Activated CD8-positive, alpha-beta T cell treated with anti-CD3 and anti-CD28 coated beads, Interleukin-2, amount 10 ng/mL, durations not matched to agents 7 days and 5 days (primary cell): Measurements from ENCODE around the gene KCNJ15. TPM values are rescaled to one million over a fixed set of nuclear protein-coding genes. Genes with fewer than 3 reads are reported as not detected.

ENCODE experiments used
- ATAC-seq: fragments of 150-1000 bp; cut with Tn5 transposase; one replicate; pipeline ENCODE4 v1.10.0; 2021; ENCODE audit warnings: moderate library complexity
- CTCF ChIA-PET: fragments of 350-600 bp; sonication (Branson Sonifier 250); formaldehyde crosslinking; loops from one replicate; lab custom pipeline; 2021; ENCODE audit warnings: antibody characterized with exemption; lab: Charles Lee
- POLR2A ChIA-PET: fragments of 350-600 bp; sonication (Branson Sonifier 250); formaldehyde crosslinking; loops from one replicate; lab custom pipeline; 2021; ENCODE audit warnings: antibody characterized with exemption; lab: Charles Lee
- DNase-seq: peaks from one replicate; pipeline ENCODE4 v3.0.0-alpha.2; 2020
- H3K27ac Mint-ChIP-seq: one replicate; pipeline ENCODE4 v1.8.0; 2021; ENCODE audit warnings: mild to moderate bottlenecking, mixed read lengths
- H3K27me3 Mint-ChIP-seq: one replicate; pipeline ENCODE4 v1.8.0; 2021; ENCODE audit warnings: low read depth, mixed read lengths
- H3K36me3 Mint-ChIP-seq: one replicate; pipeline ENCODE4 v1.8.0; 2021; ENCODE audit warnings: low read depth, mixed read lengths
- H3K4me1 Mint-ChIP-seq: one replicate; pipeline ENCODE4 v1.8.0; 2021; ENCODE audit warnings: low read depth, mixed read lengths
- H3K4me3 Mint-ChIP-seq: one replicate; pipeline ENCODE4 v1.8.0; 2021; ENCODE audit warnings: mild to moderate bottlenecking, mixed read lengths
- H3K9me3 Mint-ChIP-seq: one replicate; pipeline ENCODE4 v1.8.0; 2022; ENCODE audit warnings: mixed read lengths; ENCODE audit not compliant: insufficient read depth
- total RNA-seq, 2 experiments: library from RNA; stranded (reverse); gene quantifications; one replicate each; pipeline ENCODE4 v1.2.3, GENCODE V29; 2021

KCNJ15 gene
- total RNA-seq, 2 experiments from 2014 or later: not detected

DNA sequence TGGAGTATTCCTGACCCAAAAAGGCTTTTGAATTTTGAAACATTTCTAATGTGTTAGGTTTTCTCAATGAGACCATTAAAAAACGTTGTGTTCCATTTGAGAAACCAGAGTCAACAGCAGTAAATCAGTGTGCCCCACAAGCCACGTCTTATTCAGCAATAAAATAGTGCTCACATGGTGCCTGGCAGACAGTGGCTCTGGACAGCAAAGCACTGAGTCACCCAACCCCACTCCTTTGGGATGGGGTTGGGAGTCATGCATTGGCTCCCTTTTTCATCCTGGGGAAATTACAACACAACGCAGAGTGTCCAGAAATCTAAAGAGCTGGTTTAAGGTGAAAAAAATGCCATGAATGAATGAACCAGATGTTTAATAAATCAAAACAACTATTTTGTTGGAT, 46.5 kb downstream of the KCNJ15 start:
- DNase-seq (no peak), ATAC-seq (no peak)
- POLR2A ChIA-PET: no interaction called here
- CTCF ChIA-PET: no interaction called here
- Mint-ChIP-seq H3K4me1 (peaks cover 14% of the 10 kb centered on the region), H3K27ac (no peak overlapping the region), H3K36me3 (no peaks in the 10 kb centered on the region), H3K27me3 (peaks cover 2% of the 10 kb centered on the region), H3K4me3 (no peak overlapping the region), H3K9me3 (no peaks in the 10 kb centered on the region)

DNA sequence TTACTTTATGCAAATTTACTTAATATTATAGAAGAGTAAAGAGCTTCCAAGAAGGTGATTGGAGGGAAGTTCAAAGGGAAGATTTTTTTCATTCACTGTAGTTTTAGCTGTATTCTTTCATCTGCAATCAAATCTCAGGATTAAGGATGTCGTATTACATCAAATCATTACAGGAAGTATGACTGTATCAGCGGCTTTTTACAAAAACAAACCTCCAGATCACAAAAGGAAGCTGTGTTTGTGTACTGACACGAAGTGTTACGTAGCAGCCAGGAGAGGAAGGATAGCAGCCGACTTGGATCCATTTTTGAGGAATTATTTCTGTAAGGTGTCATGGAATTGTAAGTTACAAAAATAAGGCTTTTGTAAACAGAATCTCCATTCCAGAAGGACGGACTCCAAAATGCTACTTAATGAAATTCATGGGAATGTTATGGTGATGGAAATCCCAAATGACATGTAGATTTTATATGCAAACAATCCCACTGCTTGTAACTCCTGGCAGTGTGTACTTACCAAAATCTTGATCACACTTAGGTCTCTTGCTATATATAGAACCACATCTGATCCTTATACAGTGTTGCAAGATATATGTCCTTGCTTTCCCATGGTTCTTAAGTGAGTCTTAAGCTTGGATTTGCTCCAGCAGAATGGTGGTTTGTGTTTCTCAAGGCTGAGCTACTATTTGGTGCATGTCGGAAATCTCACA, 49.8 kb downstream of the KCNJ15 start:
- no peak overlapping the region for H3K4me3 Mint-ChIP-seq
- peaks cover 4% of the 10 kb centered on the region for H3K4me1 Mint-ChIP-seq
- ATAC-seq: no peak
- H3K27me3 Mint-ChIP-seq: no peaks in the 10 kb centered on the region
- H3K9me3 Mint-ChIP-seq: no peaks in the 10 kb centered on the region
- POLR2A ChIA-PET: no interaction called here
- no peak overlapping the region for H3K27ac Mint-ChIP-seq
- CTCF ChIA-PET: interaction anchor here (1.4 kb wide), 1 partner anchor 87 kb away, joined by 4 read pairs; no protein-coding TSS in a partner anchor
- no peak for DNase-seq
- no peaks in the 10 kb centered on the region for H3K36me3 Mint-ChIP-seq

GRCh38 chr21:38307771-38308531, 51.2 kb downstream of the KCNJ15 start:
- ChIA-PET POLR2A (no interaction called here), CTCF (no interaction called here)
- Mint-ChIP-seq H3K27ac (no peak overlapping the region), H3K9me3 (no peaks in the 10 kb centered on the region), H3K4me3 (no peak overlapping the region), H3K4me1 (peaks cover 4% of the 10 kb centered on the region), H3K36me3 (no peaks in the 10 kb centered on the region), H3K27me3 (no peaks in the 10 kb centered on the region)
- no peak for DNase-seq
- ATAC-seq: no peak

DNA sequence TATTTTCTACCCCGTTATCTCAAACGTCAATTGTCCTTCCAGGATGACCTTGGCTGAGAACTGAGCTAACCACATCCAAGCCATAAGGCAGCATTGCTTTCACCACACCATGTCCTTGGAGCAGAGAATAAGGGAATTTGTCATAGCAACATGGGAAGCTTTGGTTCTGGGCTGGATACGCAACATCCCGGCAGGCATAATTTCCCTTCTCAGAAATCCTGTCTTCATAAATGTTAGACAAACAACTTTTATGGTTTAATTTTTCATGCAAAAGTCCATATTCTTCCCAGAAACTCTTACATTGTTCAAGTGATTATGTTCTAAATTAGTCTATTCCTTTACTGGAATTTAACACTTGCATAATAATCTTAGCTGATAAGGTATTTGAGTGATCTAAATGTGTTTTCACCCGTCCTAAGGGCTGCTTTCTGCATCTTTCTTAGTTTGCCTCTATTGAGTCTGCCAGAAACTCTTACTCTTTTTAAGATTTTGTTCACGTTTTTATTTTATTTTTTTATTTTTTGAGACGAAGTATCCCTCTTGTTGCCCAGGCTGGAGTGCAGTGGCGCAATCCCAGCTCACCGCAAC, 51.8 kb downstream of the KCNJ15 start:
- ATAC-seq (no peak), DNase-seq (no peak)
- Mint-ChIP-seq H3K4me1 (peaks cover 4% of the 10 kb centered on the region), H3K36me3 (no peaks in the 10 kb centered on the region), H3K9me3 (no peaks in the 10 kb centered on the region), H3K27me3 (no peaks in the 10 kb centered on the region), H3K4me3 (no peak overlapping the region), H3K27ac (no peak overlapping the region)
- ChIA-PET POLR2A (no interaction called here), CTCF (no interaction called here)

- Mint-ChIP-seq H3K36me3 (no peaks in the 10 kb centered on the region), H3K9me3 (no peaks in the 10 kb centered on the region), H3K4me1 (peaks cover 4% of the 10 kb centered on the region), H3K27ac (no peak overlapping the region), H3K4me3 (no peak overlapping the region), H3K27me3 (no peaks in the 10 kb centered on the region)
- ATAC-seq (no peak), DNase-seq (no peak)
- CTCF ChIA-PET: no interaction called here
- POLR2A ChIA-PET: no interaction called here
Observed at GRCh38 chr21:38310646-38311485, 54.1 kb downstream of the KCNJ15 start.

- H3K9me3 Mint-ChIP-seq: no peaks in the 10 kb centered on the region
- H3K4me3 Mint-ChIP-seq: no peak overlapping the region
- H3K36me3 Mint-ChIP-seq: no peaks in the 10 kb centered on the region
- H3K4me1 Mint-ChIP-seq: no peaks in the 10 kb centered on the region
- H3K27ac Mint-ChIP-seq: no peak overlapping the region
- ChIA-PET POLR2A (no interaction called here), CTCF (no interaction called here)
- H3K27me3 Mint-ChIP-seq: no peaks in the 10 kb centered on the region
- no peak for ATAC-seq
- DNase-seq: no peak
Observed at GRCh38 chr21:38311765-38312164, 55.0 kb downstream of the KCNJ15 start.

DNA sequence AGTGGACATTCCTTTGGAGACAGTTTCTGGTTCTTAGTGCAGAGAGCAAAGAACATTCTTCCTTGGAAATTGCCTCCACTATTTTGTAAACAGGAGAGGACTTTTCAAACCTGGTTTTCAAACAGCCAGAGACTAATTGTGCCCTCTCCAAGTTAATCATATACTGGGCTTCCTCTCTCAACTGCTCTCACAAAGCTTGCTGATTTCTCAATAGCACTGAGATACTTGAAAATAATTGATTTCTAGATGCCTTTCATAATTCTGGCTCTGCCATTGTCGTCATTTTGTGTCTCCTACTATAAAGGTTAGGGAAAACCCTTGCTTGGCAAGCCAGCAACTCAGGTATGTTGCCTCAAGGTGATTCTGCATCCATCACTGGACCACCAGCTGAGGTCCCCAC, 56.0 kb downstream of the KCNJ15 start:
- POLR2A ChIA-PET: no interaction called here
- H3K27ac Mint-ChIP-seq: no peak overlapping the region
- no peak overlapping the region for H3K4me3 Mint-ChIP-seq
- H3K9me3 Mint-ChIP-seq: no peaks in the 10 kb centered on the region
- ATAC-seq: no peak
- no peaks in the 10 kb centered on the region for H3K36me3 Mint-ChIP-seq
- H3K4me1 Mint-ChIP-seq: no peaks in the 10 kb centered on the region
- no peak for DNase-seq
- CTCF ChIA-PET: no interaction called here
- H3K27me3 Mint-ChIP-seq: no peaks in the 10 kb centered on the region

DNA sequence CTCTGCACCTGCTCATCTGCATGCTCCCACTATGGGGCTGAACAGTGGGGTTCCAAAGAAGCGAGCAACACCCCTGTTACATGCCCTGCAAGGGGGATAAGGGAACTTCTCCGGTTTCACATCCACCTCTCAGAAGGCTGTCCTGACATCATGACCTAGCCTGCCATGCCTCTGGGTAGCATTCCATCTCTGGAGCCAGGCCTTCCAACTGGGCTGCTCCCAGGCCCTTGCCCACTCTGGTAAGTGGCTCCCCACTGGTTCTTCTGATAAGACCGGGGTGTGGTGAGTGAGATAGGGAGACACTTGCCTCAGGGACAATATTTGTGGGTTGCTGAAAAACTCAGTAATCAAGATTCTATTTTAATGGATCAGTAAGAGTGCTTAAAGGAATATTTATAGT, 57.8 kb downstream of the KCNJ15 start:
- Mint-ChIP-seq H3K27ac (no peak overlapping the region), H3K4me3 (no peak overlapping the region), H3K4me1 (no peaks in the 10 kb centered on the region), H3K36me3 (no peaks in the 10 kb centered on the region), H3K27me3 (no peaks in the 10 kb centered on the region), H3K9me3 (no peaks in the 10 kb centered on the region)
- DNase-seq: no peak
- POLR2A ChIA-PET: no interaction called here
- no peak for ATAC-seq
- CTCF ChIA-PET: no interaction called here

DNA sequence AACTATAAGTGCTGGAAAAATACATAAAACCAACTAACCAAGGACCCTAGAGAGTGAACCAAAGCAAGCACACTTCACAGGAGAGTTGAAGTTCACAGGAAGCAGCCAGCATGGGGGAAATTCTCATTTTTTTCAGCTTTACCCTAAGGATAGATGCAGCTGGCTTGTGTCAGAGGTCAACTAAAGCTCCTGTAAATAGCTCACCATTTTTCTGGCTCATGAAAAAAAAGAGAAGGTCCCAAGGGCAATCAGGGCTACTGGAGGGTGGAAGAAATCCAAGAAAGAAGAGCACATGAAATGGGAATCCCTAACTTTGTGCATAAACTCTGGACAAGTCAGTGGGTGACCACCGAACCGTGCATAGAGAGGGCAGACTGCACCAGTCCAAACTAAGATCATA, 58.3 kb downstream of the KCNJ15 start:
- ChIA-PET CTCF (no interaction called here), POLR2A (no interaction called here)
- no peak for DNase-seq
- Mint-ChIP-seq H3K27me3 (no peaks in the 10 kb centered on the region), H3K4me1 (no peaks in the 10 kb centered on the region), H3K9me3 (no peaks in the 10 kb centered on the region), H3K27ac (no peak overlapping the region), H3K4me3 (no peak overlapping the region), H3K36me3 (no peaks in the 10 kb centered on the region)
- no peak for ATAC-seq

DNA sequence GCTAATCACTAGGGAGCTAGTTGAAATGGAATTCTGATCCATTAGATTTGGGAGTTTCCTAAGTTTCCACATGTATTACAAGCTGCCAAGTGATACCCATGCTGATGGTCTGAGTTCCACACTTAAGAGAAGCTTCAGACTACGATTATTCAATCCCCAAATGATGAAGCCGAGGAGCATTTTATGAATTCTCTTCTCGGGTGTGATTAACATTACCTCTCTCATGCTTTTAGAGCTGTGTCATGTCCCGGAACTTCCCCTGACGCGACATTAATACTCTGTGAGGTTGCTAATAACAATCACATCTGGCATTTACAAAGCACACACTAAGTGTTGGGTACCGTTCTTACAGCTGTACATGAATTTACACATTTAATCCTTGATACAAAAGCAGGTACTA, 63.0 kb downstream of the KCNJ15 start:
- Mint-ChIP-seq H3K4me1 (peaks cover 3% of the 10 kb centered on the region), H3K4me3 (no peak overlapping the region), H3K36me3 (no peaks in the 10 kb centered on the region), H3K27me3 (no peaks in the 10 kb centered on the region), H3K27ac (no peak overlapping the region), H3K9me3 (no peaks in the 10 kb centered on the region)
- ChIA-PET CTCF (no interaction called here), POLR2A (no interaction called here)
- ATAC-seq: no peak
- no peak for DNase-seq

DNA sequence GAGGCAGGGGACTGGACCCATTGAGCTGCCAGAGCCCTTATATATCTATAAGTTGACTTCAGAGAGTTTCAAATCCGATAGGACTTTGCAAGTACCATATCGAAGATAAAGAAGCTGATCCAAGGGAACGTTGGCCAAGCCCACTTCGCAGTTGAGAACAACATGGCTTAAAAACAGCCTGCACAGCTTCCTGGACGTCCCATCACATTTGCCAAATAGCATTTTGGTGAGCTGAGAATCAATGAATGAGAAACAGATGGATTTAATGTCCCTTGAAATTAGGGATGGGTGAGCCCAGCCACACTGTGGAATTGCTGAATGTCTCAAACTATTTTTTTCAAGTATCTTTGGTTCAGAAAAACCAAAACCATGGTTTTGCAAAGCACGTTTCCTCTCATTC, 64.8 kb downstream of the KCNJ15 start:
- POLR2A ChIA-PET: interaction anchor here (0.7 kb wide), 1 partner anchor 67 kb away, joined by 3 read pairs; no protein-coding TSS in a partner anchor
- DNase-seq: no peak
- H3K4me1 Mint-ChIP-seq: peaks cover 3% of the 10 kb centered on the region
- H3K27ac Mint-ChIP-seq: no peak overlapping the region
- no peak overlapping the region for H3K4me3 Mint-ChIP-seq
- no peak for ATAC-seq
- CTCF ChIA-PET: no interaction called here
- H3K36me3 Mint-ChIP-seq: no peaks in the 10 kb centered on the region
- no peaks in the 10 kb centered on the region for H3K27me3 Mint-ChIP-seq
- no peaks in the 10 kb centered on the region for H3K9me3 Mint-ChIP-seq
